ENCODE results near the gene NACC1.
"Not testable (repeated sequence)": the region's sequence is repeated elsewhere in the genome, so short reads cannot be mapped to it uniquely, and the experiment has no call there.

NACC1 gene

DNA sequence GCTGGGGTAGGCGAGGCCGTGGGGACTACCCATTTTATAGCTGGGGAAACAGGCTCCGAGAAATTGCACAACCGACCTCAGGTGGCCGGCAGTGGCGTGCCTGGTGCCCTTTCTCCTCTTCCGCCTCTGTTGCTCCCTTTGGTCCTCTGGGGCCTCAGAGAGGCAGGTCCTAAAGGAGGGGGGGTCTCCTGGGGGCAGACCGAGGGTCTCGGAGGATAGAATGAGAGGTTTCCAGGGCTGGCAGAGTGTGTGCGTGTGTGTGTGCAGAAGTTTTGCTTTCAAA is 20.8 kb downstream of the NACC1 start:
- no peak for DNase-seq (ENCODE audit: low read depth)
- no peak overlapping the region for H3K4me3 ChIP-seq (ENCODE audit: low read length)
- TF ChIP-seq CTCF (conservative IDR thresholded peaks at IDR 0.05; ENCODE audit: low read depth, low read length), result no peak

DNA sequence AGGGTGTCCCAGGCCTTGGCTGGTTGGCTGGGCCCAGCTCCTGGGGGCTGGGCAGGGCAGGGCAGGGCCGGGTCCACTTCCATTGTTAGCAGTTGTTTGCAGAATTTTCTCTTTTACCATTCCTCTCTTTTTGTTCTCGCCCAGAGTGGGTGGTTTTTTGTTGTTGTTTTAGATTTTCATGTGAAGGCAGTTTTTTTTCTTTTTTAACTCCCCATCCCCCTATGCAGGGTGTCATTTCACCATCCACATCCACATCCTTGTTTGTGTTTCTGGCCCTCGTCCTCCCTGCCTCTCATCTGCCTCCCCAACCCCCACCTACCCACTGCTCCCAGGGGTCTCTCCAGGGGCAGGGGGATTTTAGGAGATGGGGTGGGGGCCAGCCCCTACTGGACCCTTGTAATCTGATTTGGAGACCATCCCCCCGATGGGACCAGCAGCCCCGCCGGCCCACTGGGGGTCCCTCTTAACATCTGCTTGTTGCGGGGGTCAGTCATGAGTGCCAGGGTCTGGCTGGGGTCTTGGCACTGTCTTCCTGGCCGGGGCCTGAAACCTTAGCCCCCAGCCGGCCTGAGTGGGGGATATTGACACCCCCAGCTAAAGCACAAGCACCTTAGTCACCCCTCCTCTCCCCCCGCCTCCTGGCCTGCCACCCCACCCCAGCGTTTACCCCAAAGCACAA is 21.7 kb downstream of the NACC1 start:
- no peak for DNase-seq (ENCODE audit: low read depth)
- TF ChIP-seq CTCF (conservative IDR thresholded peaks at IDR 0.05; ENCODE audit: low read depth, low read length), result no peak
- H3K4me3 ChIP-seq (ENCODE audit: low read length), result no peak overlapping the region

- DNase-seq (ENCODE audit: low read depth), result no peak
- no peak overlapping the region for H3K4me3 ChIP-seq (ENCODE audit: low read length)
- TF ChIP-seq CTCF (conservative IDR thresholded peaks at IDR 0.05; ENCODE audit: low read depth, low read length), result no peak
Observed at GRCh38 chr19:13146763-13147563, 28.9 kb downstream of the NACC1 start.

DNA sequence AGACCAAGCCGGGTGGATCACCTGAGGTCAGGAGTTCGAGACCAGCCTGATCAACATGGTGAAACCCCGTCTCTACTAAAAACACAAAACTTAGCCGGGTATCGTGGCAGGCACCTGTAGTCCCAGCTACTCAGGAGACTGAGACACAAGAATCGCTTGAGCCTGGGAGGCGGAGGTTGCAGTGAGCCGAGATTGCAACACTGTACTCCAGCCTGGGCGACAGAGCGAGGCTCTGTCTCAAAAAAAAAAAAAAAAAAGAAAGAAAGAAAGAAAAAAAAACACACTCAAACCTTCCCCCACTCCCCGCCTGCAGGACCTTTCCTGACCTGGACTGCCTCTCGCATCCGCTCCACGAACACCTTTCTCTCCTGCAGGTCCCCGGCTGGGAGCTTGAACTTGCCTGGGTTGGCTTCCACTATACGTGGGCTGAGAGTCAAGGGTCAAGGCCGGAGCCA is 31.1 kb downstream of the NACC1 start:
- peak overlapping the region; percentile 80 for H3K4me3 ChIP-seq (ENCODE audit: low read length)
- DNase-seq (ENCODE audit: low read depth), result not testable (repeated sequence)

GRCh38 chr19:13149628-13150186 is 31.6 kb downstream of the NACC1 start:
- no peak for TF ChIP-seq CTCF (conservative IDR thresholded peaks at IDR 0.05; ENCODE audit: low read depth, low read length)
- DNase-seq (ENCODE audit: low read depth), result no peak
- peak overlapping the region; percentile 80 for H3K4me3 ChIP-seq (ENCODE audit: low read length)

DNA sequence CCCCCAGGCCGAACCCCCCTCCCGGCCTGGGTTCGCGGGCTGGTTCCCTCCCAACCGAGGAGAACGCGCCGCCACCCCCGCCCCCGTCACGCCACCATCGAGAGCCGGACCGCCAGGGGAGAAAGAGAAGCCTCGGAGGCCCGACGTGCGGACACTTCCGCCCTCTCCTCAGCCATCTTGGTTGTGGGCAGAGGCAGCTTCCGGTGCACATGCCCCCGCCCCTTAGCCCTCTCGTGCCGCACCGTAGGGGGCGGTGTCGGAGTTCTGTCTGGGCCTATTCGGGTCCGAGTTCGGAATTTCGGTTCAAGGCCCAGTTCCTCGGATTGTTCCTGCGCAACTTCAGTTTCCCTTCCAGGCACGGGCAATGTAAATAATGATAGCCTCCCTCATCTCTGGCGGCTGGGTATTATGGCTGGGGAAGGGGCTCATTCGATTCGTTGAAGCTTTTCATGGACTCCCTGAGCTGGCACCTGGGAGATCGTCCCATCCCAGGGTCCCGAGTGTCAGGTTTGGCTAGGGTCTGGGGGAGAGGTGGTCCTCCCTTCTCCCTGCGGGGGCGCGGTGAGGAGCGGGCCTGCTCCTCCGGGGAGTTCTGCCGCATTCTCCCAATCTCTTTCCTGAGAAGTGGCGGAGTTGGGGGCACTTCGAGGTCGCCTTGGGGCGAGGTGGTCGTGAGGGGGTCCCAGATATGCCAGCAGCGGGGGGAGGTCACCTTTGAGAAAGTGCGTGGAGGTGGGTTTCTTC is 32.3 kb downstream of the NACC1 start, which contains the start of the genes IER2 and STX10:
Gene IER2 (plus strand): TSS at position 225 of the 744 bp plus-strand sequence. CDS start 2,776 bp downstream, outside the sequence.
Gene STX10 (minus strand): TSS at position 189 of the 744 bp plus-strand sequence. CDS start 202 bp downstream, outside the sequence.
- DNase-seq (ENCODE audit: low read depth), result peak; percentile 71
- H3K4me3 ChIP-seq (ENCODE audit: low read length), result peak within 1 kb of the TSS; percentile 80
- TF ChIP-seq CTCF (conservative IDR thresholded peaks at IDR 0.05; ENCODE audit: low read depth, low read length), result peak; percentile 54
